ENCODE data around the gene CHL1. TPM values are rescaled to one million over a fixed set of nuclear protein-coding genes. Genes with fewer than 3 reads are reported as not detected.

Gene CHL1
- polyA plus RNA-seq, 3 donors from 2014 or later = not detected

- peaks cover 11 to 34% (median 16%) of the 10 kb centered on the region in 6 donors for H3K9me3 Mint-ChIP-seq
- peaks cover 2 to 8% (median 5%) of the 10 kb centered on the region in 3 donors for H3K27me3 Mint-ChIP-seq (ENCODE audit: low read depth in 3 of 3)
- no peak overlapping the region for H3K4me3 Mint-ChIP-seq
- no peaks in the 10 kb centered on the region for H3K4me1 Mint-ChIP-seq
- no peak overlapping the region for H3K27ac Mint-ChIP-seq
- no peaks in the 10 kb centered on the region for H3K36me3 Mint-ChIP-seq
- no peak for DNase-seq
These were observed 177.9 kb downstream of the CHL1 start for GRCh38 chr3:374459-374858.

- H3K27me3 Mint-ChIP-seq (ENCODE audit: low read depth in 3 of 3) = peaks cover 2 to 5% (median 5%) of the 10 kb centered on the region in 3 donors
- H3K4me3 Mint-ChIP-seq = no peak overlapping the region
- no peak for DNase-seq
- H3K9me3 Mint-ChIP-seq = peaks cover 4 to 20% (median 6%) of the 10 kb centered on the region in 6 donors
- no peak overlapping the region for H3K27ac Mint-ChIP-seq
- no peaks in the 10 kb centered on the region for H3K36me3 Mint-ChIP-seq
- no peaks in the 10 kb centered on the region for H3K4me1 Mint-ChIP-seq
These were observed 180.6 kb downstream of the CHL1 start for GRCh38 chr3:377158-377561.

- no peak overlapping the region for H3K4me3 Mint-ChIP-seq
- no peaks in the 10 kb centered on the region for H3K36me3 Mint-ChIP-seq
- no peaks in the 10 kb centered on the region for H3K4me1 Mint-ChIP-seq
- DNase-seq = no peak
- H3K27ac Mint-ChIP-seq = no peak overlapping the region
- no peaks in the 10 kb centered on the region for H3K27me3 Mint-ChIP-seq (ENCODE audit: low read depth in 3 of 3)
- peaks cover 0 to 9% (median 5%) of the 10 kb centered on the region in 6 donors for H3K9me3 Mint-ChIP-seq
These were observed 184.2 kb downstream of the CHL1 start for GRCh38 chr3:380801-381200.

- Mint-ChIP-seq H3K9me3 (peaks cover 0 to 10% (median 5%) of the 10 kb centered on the region in 6 donors), H3K4me3 (no peak overlapping the region), H3K27me3 (ENCODE audit: low read depth in 3 of 3) (no peaks in the 10 kb centered on the region), H3K4me1 (no peaks in the 10 kb centered on the region), H3K36me3 (no peaks in the 10 kb centered on the region), H3K27ac (no peak overlapping the region)
- DNase-seq = no peak
These were observed 188.6 kb downstream of the CHL1 start for GRCh38 chr3:385151-385550.

GRCh38 chr3:394775-395174 is 198.2 kb downstream of the CHL1 start:
- H3K4me1 Mint-ChIP-seq = no peaks in the 10 kb centered on the region
- no peak overlapping the region for H3K27ac Mint-ChIP-seq
- H3K27me3 Mint-ChIP-seq (ENCODE audit: low read depth in 3 of 3) = no peaks in the 10 kb centered on the region
- H3K36me3 Mint-ChIP-seq = no peaks in the 10 kb centered on the region
- DNase-seq = no peak
- H3K4me3 Mint-ChIP-seq = no peak overlapping the region
- peaks cover 0 to 40% (median 5%) of the 10 kb centered on the region in 6 donors for H3K9me3 Mint-ChIP-seq

GRCh38 chr3:396293-396692 is 199.7 kb downstream of the CHL1 start:
- DNase-seq = no peak
- Mint-ChIP-seq H3K36me3 (no peaks in the 10 kb centered on the region), H3K9me3 (peaks cover 0 to 44% (median 6%) of the 10 kb centered on the region in 6 donors), H3K4me1 (no peaks in the 10 kb centered on the region), H3K27me3 (ENCODE audit: low read depth in 3 of 3) (no peaks in the 10 kb centered on the region), H3K4me3 (no peak overlapping the region), H3K27ac (no peak overlapping the region)

- H3K36me3 Mint-ChIP-seq = no peaks in the 10 kb centered on the region
- H3K4me1 Mint-ChIP-seq = no peaks in the 10 kb centered on the region
- no peak overlapping the region for H3K27ac Mint-ChIP-seq
- peaks cover 4 to 43% (median 8%) of the 10 kb centered on the region in 6 donors for H3K9me3 Mint-ChIP-seq
- no peak for DNase-seq
- no peaks in the 10 kb centered on the region for H3K27me3 Mint-ChIP-seq (ENCODE audit: low read depth in 3 of 3)
- no peak overlapping the region for H3K4me3 Mint-ChIP-seq
These were observed 203.1 kb downstream of the CHL1 start for GRCh38 chr3:399647-400046.

GRCh38 chr3:403826-404225 is 207.3 kb downstream of the CHL1 start:
- Mint-ChIP-seq H3K4me3 (no peak overlapping the region), H3K27ac (no peak overlapping the region)
- no peak for DNase-seq

GRCh38 chr3:409011-409410 is 212.4 kb downstream of the CHL1 start:
- Mint-ChIP-seq H3K4me1 (no peaks in the 10 kb centered on the region), H3K4me3 (no peak overlapping the region), H3K9me3 (peaks cover 0 to 16% (median 7%) of the 10 kb centered on the region in 6 donors), H3K27me3 (ENCODE audit: low read depth in 3 of 3) (no peaks in the 10 kb centered on the region), H3K36me3 (no peaks in the 10 kb centered on the region), H3K27ac (no peak overlapping the region)
- DNase-seq = no peak

More at GRCh38 chr3:403826-404225, 207.3 kb downstream of the CHL1 start:
- Mint-ChIP-seq H3K27me3 (ENCODE audit: low read depth in 3 of 3) (no peaks in the 10 kb centered on the region), H3K9me3 (peaks cover 4 to 33% (median 10%) of the 10 kb centered on the region in 6 donors), H3K4me1 (no peaks in the 10 kb centered on the region), H3K36me3 (no peaks in the 10 kb centered on the region)

GRCh38 chr3:411226-411625 is 214.7 kb downstream of the CHL1 start:
- no peak overlapping the region for H3K27ac Mint-ChIP-seq
- H3K4me1 Mint-ChIP-seq = no peaks in the 10 kb centered on the region
- no peak for DNase-seq
- peaks cover 0 to 16% (median 6%) of the 10 kb centered on the region in 6 donors for H3K9me3 Mint-ChIP-seq
- no peaks in the 10 kb centered on the region for H3K36me3 Mint-ChIP-seq
- H3K4me3 Mint-ChIP-seq = no peak overlapping the region
- H3K27me3 Mint-ChIP-seq (ENCODE audit: low read depth in 3 of 3) = no peaks in the 10 kb centered on the region

GRCh38 chr3:414063-414462 is 217.5 kb downstream of the CHL1 start:
- no peaks in the 10 kb centered on the region for H3K36me3 Mint-ChIP-seq
- H3K4me3 Mint-ChIP-seq = no peak overlapping the region
- peaks cover 0 to 14% (median 5%) of the 10 kb centered on the region in 6 donors for H3K9me3 Mint-ChIP-seq
- no peak overlapping the region for H3K27ac Mint-ChIP-seq
- H3K27me3 Mint-ChIP-seq (ENCODE audit: low read depth in 3 of 3) = no peaks in the 10 kb centered on the region
- DNase-seq = no peak
- no peaks in the 10 kb centered on the region for H3K4me1 Mint-ChIP-seq

- H3K4me1 Mint-ChIP-seq = no peaks in the 10 kb centered on the region
These were observed 221.8 kb downstream of the CHL1 start for GRCh38 chr3:418239-418929.

GRCh38 chr3:420584-420983 is 224.0 kb downstream of the CHL1 start:
- Mint-ChIP-seq H3K36me3 (no peaks in the 10 kb centered on the region), H3K4me1 (no peaks in the 10 kb centered on the region), H3K4me3 (no peak overlapping the region), H3K27me3 (ENCODE audit: low read depth in 3 of 3) (peaks cover 0 to 2% (median 0%) of the 10 kb centered on the region in 3 donors), H3K27ac (no peak overlapping the region), H3K9me3 (peaks cover 0 to 17% (median 4%) of the 10 kb centered on the region in 6 donors)
- DNase-seq = no peak

More at GRCh38 chr3:418239-418929, 221.8 kb downstream of the CHL1 start:
- peaks cover 0 to 15% (median under 1%) of the 10 kb centered on the region in 6 donors for H3K9me3 Mint-ChIP-seq
- no peak overlapping the region for H3K4me3 Mint-ChIP-seq
- H3K27ac Mint-ChIP-seq = no peak overlapping the region
- DNase-seq = no peak
- no peaks in the 10 kb centered on the region for H3K36me3 Mint-ChIP-seq
- no peaks in the 10 kb centered on the region for H3K27me3 Mint-ChIP-seq (ENCODE audit: low read depth in 3 of 3)

- no peaks in the 10 kb centered on the region for H3K4me1 Mint-ChIP-seq
- no peaks in the 10 kb centered on the region for H3K36me3 Mint-ChIP-seq
- peaks cover 0 to 2% (median 0%) of the 10 kb centered on the region in 3 donors for H3K27me3 Mint-ChIP-seq (ENCODE audit: low read depth in 3 of 3)
- no peak overlapping the region for H3K4me3 Mint-ChIP-seq
- no peak overlapping the region for H3K27ac Mint-ChIP-seq
- peaks cover 0 to 34% (median 7%) of the 10 kb centered on the region in 6 donors for H3K9me3 Mint-ChIP-seq
- DNase-seq = no peak
These were observed 228.5 kb downstream of the CHL1 start for GRCh38 chr3:425079-425478.

GRCh38 chr3:426072-426471 is 229.5 kb downstream of the CHL1 start:
- Mint-ChIP-seq H3K36me3 (no peaks in the 10 kb centered on the region), H3K9me3 (peaks cover 0 to 36% (median 8%) of the 10 kb centered on the region in 6 donors), H3K27ac (no peak overlapping the region), H3K4me1 (no peaks in the 10 kb centered on the region), H3K4me3 (no peak overlapping the region), H3K27me3 (ENCODE audit: low read depth in 3 of 3) (peaks cover 0 to 2% (median 0%) of the 10 kb centered on the region in 3 donors)
- no peak for DNase-seq

Data from immature natural killer cell (primary cell).